ENCODE data around the gene CSF2RB. TPM values are rescaled to one million over a fixed set of nuclear protein-coding genes. Genes with fewer than 3 reads are reported as not detected.

The CSF2RB gene
- total and polyA plus RNA-seq, 2 donors (not counting 3 experiments of a cell fraction or from before 2014, with no cell fraction given), result 20.6 to 68.2 TPM

DNA sequence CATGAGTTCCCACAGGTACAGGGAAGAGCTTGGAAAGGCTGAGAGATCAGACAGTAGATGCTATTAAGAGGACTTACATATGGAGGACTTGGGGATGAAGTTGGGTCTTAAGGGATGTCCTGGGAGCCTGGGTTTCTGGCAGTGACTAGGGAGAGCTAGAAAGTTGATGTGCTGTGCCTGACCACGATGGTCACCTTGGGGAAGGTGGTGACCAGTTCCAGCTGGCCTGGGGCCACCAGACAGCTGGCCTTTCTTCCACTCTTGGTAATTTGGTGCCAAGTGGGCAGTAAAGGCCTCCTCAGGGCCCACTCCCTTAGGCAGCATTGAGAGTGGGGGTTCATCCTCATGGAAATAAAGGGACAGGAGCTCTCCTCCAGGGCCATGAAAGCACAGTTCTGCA lies 13.9 kb upstream of the CSF2RB start:
- no peaks in the 10 kb centered on the region for H4K20me1 ChIP-seq (replicated peaks; ENCODE audit: control insufficient read depth, extremely low read depth, insufficient read depth, low read length)
- H3K4me2 ChIP-seq (ENCODE audit: insufficient read depth, low read length), result no peak overlapping the region
- H3K4me1 ChIP-seq (ENCODE audit: control insufficient read depth, extremely low read depth, insufficient read depth, low read length), result peaks cover 2% of the 10 kb centered on the region
- dilution Hi-C loops (cut with MboI; ENCODE audit: extremely low pct_ligation_motif_present, low sequenced_read_pairs), result no loop called here
- CTCF ChIA-PET, result interaction anchor here (1.0 to 3.2 kb wide), 2 partner anchors 13 to 43 kb away, joined by 3 to 8 read pairs; partner anchors contain the start of gene CSF2RB
- no peaks in the 10 kb centered on the region for H3K79me2 ChIP-seq (ENCODE audit: control insufficient read depth, insufficient read depth, low read length)
- intact Hi-C loops (cut with micrococcal nuclease), result no loop called here
- BruUV-seq (replicated peaks), result no TSS peak
- no peaks in the 10 kb centered on the region for H3K9me3 ChIP-seq (replicated peaks; ENCODE audit: control insufficient read depth, insufficient read depth, low read length)
- H3K4me3 ChIP-seq (replicated peaks in 1 of 3; ENCODE audit: insufficient read depth in 1 of 3, low read depth in 1 of 3, low read length in 3 of 3), result no peak overlapping the region
- no peaks in the 10 kb centered on the region for H3K9me1 ChIP-seq (replicated peaks; ENCODE audit: control insufficient read depth, extremely low read depth, insufficient read depth, low read length)
- H3K27me3 ChIP-seq (ENCODE audit: control insufficient read depth in 2 of 2, insufficient read depth in 2 of 2, low read length in 2 of 2), result peaks cover 3 to 4% of the 10 kb centered on the region in 2 experiments
- no peak overlapping the region for H3K27ac ChIP-seq (ENCODE audit: insufficient read depth, low read depth, low read length)
- no peaks in the 10 kb centered on the region for H3K36me3 ChIP-seq (ENCODE audit: control insufficient read depth in 2 of 2, extremely low read depth in 1 of 2, insufficient read depth in 2 of 2, low read length in 2 of 2)
- POLR2A ChIA-PET, result no interaction called here
- FAIRE-seq (no peak), DNase-seq (ENCODE audit: low read depth, low spot score) (no peak)
- no peak overlapping the region for H2AFZ ChIP-seq (ENCODE audit: low read depth, low read length)
- no peak overlapping the region for H3K9ac ChIP-seq (replicated peaks; ENCODE audit: extremely low read depth, insufficient read depth, low read length)
- TF ChIP-seq GATA2 (IDR thresholded peaks at IDR 0.05; ENCODE audit: insufficient read depth, insufficient read length, low read depth, low read length), result no peak
- no peak for TF ChIP-seq EZH2 (IDR thresholded peaks at IDR 0.05; ENCODE audit: borderline replicate concordance, low read depth, low read length, severe bottlenecking)
- TF ChIP-seq POLR2AphosphoS5 (IDR thresholded peaks at IDR 0.05; ENCODE audit: insufficient read depth, low read depth, low read length), result no peak
- no peak for TF ChIP-seq MYC (IDR thresholded peaks at IDR 0.05; ENCODE audit: low read depth, low read length)
- TF ChIP-seq FOS (IDR thresholded peaks at IDR 0.05; ENCODE audit: borderline replicate concordance, insufficient read depth, low read length), result no peak
- no peak for TF ChIP-seq JUN (IDR thresholded peaks at IDR 0.05; ENCODE audit: borderline replicate concordance, insufficient read depth, insufficient read length, low read depth)
- TF ChIP-seq, protein P1, sequence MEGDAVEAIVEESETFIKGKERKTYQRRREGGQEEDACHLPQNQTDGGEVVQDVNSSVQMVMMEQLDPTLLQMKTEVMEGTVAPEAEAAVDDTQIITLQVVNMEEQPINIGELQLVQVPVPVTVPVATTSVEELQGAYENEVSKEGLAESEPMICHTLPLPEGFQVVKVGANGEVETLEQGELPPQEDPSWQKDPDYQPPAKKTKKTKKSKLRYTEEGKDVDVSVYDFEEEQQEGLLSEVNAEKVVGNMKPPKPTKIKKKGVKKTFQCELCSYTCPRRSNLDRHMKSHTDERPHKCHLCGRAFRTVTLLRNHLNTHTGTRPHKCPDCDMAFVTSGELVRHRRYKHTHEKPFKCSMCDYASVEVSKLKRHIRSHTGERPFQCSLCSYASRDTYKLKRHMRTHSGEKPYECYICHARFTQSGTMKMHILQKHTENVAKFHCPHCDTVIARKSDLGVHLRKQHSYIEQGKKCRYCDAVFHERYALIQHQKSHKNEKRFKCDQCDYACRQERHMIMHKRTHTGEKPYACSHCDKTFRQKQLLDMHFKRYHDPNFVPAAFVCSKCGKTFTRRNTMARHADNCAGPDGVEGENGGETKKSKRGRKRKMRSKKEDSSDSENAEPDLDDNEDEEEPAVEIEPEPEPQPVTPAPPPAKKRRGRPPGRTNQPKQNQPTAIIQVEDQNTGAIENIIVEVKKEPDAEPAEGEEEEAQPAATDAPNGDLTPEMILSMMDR (IDR thresholded peaks at IDR 0.05; ENCODE audit: extremely low read depth in 1 of 2, insufficient read depth in 1 of 2, low read depth in 1 of 2, low read length in 2 of 2), result no peak
- TF ChIP-seq POLR2A (IDR thresholded peaks at IDR 0.05; ENCODE audit: low read depth, low read length), result no peak
- TF ChIP-seq, protein P2, sequence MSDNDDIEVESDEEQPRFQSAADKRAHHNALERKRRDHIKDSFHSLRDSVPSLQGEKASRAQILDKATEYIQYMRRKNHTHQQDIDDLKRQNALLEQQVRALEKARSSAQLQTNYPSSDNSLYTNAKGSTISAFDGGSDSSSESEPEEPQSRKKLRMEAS (IDR thresholded peaks at IDR 0.05; ENCODE audit: insufficient read depth, insufficient read length), result no peak
